Neuronal stem cell (in vitro differentiated cells): ENCODE results near the gene FRRS1L.

Source experiments
- DNase-seq: peaks from one replicate; pipeline ENCODE4 v3.0.0-alpha.2; 2013; ENCODE audit warnings: low spot score
- H2AFZ ChIP-seq: one replicate; pipeline ENCODE4 v1.6.1; 2013; ENCODE audit warnings: mild to moderate bottlenecking, low read length, inconsistent platforms
- H2AK5ac ChIP-seq: 2 replicates; pipeline ENCODE4 v1.6.1; 2013; ENCODE audit warnings: low read depth, mild to moderate bottlenecking, inconsistent platforms, low read length, moderate library complexity, mixed read lengths
- H2BK120ac ChIP-seq: 2 replicates; pipeline ENCODE4 v1.6.1; 2013; ENCODE audit warnings: low read depth, mild to moderate bottlenecking, inconsistent platforms, low read length, moderate library complexity, mixed read lengths
- H2BK12ac ChIP-seq: one replicate; pipeline ENCODE4 v1.6.1; 2013; ENCODE audit warnings: low read length, inconsistent platforms
- H2BK15ac ChIP-seq: 2 replicates; pipeline ENCODE4 v1.6.1; 2013; ENCODE audit warnings: mild to moderate bottlenecking, low read length, inconsistent platforms, mixed read lengths
- H2BK5ac ChIP-seq: one replicate; pipeline ENCODE4 v1.6.1; 2013; ENCODE audit warnings: inconsistent platforms, mild to moderate bottlenecking, low read length, moderate library complexity
- H3K14ac ChIP-seq: one replicate; pipeline ENCODE4 v1.6.1; 2013; ENCODE audit warnings: low read length, inconsistent platforms
- H3K18ac ChIP-seq: 2 replicates; pipeline ENCODE4 v1.6.1; 2013; ENCODE audit warnings: low read length, inconsistent platforms
- H3K23ac ChIP-seq: 2 replicates; pipeline ENCODE4 v1.6.1; 2013; ENCODE audit warnings: low read depth, mild to moderate bottlenecking, mixed read lengths, low read length, inconsistent platforms; ENCODE audit not compliant: poor library complexity
- H3K27ac ChIP-seq: replicated peaks from 3 replicates; pipeline ENCODE4 v1.5.1; 2013; ENCODE audit warnings: low read length, inconsistent platforms
- H3K27me3 ChIP-seq, 3 experiments: 2 replicates each; pipeline ENCODE4 v1.6.1; 2013; ENCODE audit warnings: low read length in 3 of 3, mild to moderate bottlenecking in 2 of 3, inconsistent platforms in 1 of 3, low read depth in 1 of 3, mixed read lengths in 1 of 3, moderate library complexity in 1 of 3; ENCODE audit not compliant: control insufficient read depth in 3 of 3, insufficient read depth in 3 of 3
- H3K36me3 ChIP-seq, 2 donors: replicated peaks in 1 of 2; 2 replicates each; pipeline ENCODE4 v1.6.1; 2013; ENCODE audit warnings: low read length in 2 of 2; ENCODE audit not compliant: control insufficient read depth in 2 of 2, insufficient read depth in 2 of 2
- H3K4ac ChIP-seq: 2 replicates; pipeline ENCODE4 v1.6.1; 2013; ENCODE audit warnings: inconsistent platforms, mild to moderate bottlenecking, low read length, moderate library complexity
- H3K4me1 ChIP-seq, 2 donors: 1 replicate in 1 of 2; 2 replicates in 1 of 2; pipeline ENCODE4 v1.6.1; 2013; ENCODE audit warnings: low read length in 2 of 2, low read depth in 1 of 2; ENCODE audit not compliant: control insufficient read depth in 2 of 2, insufficient read depth in 1 of 2
- H3K4me2 ChIP-seq: one replicate; pipeline ENCODE4 v1.6.1; 2013; ENCODE audit warnings: mild to moderate bottlenecking, low read length, inconsistent platforms; ENCODE audit not compliant: insufficient read depth, poor library complexity, severe bottlenecking
- H3K4me3 ChIP-seq, 2 donors: 2 replicates each; pipeline ENCODE4 v1.5.1; 2013; ENCODE audit warnings: low read length in 2 of 2, mild to moderate bottlenecking in 2 of 2, inconsistent platforms in 1 of 2, moderate library complexity in 1 of 2
- H3K79me1 ChIP-seq: one replicate; pipeline ENCODE4 v1.6.1; 2013; ENCODE audit warnings: low read depth, mild to moderate bottlenecking, inconsistent platforms, low read length, moderate library complexity
- H3K9ac ChIP-seq: one replicate; pipeline ENCODE4 v1.6.1; 2013; ENCODE audit warnings: mild to moderate bottlenecking, low read depth, low read length, inconsistent platforms; ENCODE audit not compliant: poor library complexity
- H3K9me3 ChIP-seq, 2 donors: replicated peaks in 1 of 2; 2 replicates each; pipeline versions ENCODE3 to v1.6.1; 2013; ENCODE audit warnings: low read length in 2 of 2, mild to moderate bottlenecking in 2 of 2, inconsistent platforms in 1 of 2, low read depth in 1 of 2, mixed read lengths in 1 of 2, moderate library complexity in 1 of 2; ENCODE audit not compliant: control insufficient read depth in 2 of 2, insufficient read depth in 1 of 2
- H4K8ac ChIP-seq: one replicate; pipeline ENCODE4 v1.6.1; 2013; ENCODE audit warnings: low read depth, mild to moderate bottlenecking, inconsistent platforms, low read length, moderate library complexity
- H4K91ac ChIP-seq: one replicate; pipeline ENCODE4 v1.6.1; 2013; ENCODE audit warnings: low read length, low read depth, mild to moderate bottlenecking, inconsistent platforms; ENCODE audit not compliant: poor library complexity
- WGBS, 2 donors: extraction: QIAGEN DNeasy Blood & Tissue Kit; methylation state at CpG; one replicate each; pipeline ENCODE4 v1.1.7; 2013; ENCODE audit warnings: missing lambda C conversion rate in 2 of 2, mixed read lengths in 1 of 2; ENCODE audit not compliant: insufficient read length in 2 of 2, insufficient replicate concordance in 1 of 2; ENCODE audit errors: extremely low coverage in 2 of 2; 5-methylcytosine and 5-hydroxymethylcytosine counted together

Gene FRRS1L

DNA sequence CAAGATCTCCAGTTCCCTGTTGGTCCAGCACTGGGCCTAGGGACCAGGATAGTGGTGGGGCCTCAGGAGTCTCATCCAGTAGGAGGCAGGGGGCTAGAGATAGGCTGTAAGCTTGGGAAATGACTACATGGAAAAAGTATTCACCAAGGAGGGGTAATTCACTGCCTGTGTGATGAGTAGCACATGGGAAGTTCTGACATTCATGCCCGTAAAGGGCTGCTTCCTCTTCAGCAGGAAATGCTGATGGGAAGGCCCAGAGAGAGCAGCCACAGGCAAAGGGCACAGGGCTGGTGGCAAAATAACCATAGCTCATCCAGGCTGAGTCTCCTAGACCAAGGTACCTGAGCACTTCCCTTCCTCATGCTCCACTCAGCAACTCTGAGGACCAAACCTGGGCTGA, 23.1 kb upstream of the FRRS1L start:
- no peak overlapping the region for H2BK120ac ChIP-seq
- H4K91ac ChIP-seq, result no peak overlapping the region
- no peak overlapping the region for H3K18ac ChIP-seq
- no peaks in the 10 kb centered on the region for H3K9me3 ChIP-seq
- no peaks in the 10 kb centered on the region for H3K36me3 ChIP-seq
- WGBS, 2 donors, result no CpG with 5 or more reads among the region's 1 CpG
- no peak overlapping the region for H4K8ac ChIP-seq
- no peak overlapping the region for H2AK5ac ChIP-seq
- H2BK15ac ChIP-seq, result no peak overlapping the region
- H3K27me3 ChIP-seq, result peaks cover 0 to 69% (median 0%) of the 10 kb centered on the region in 3 experiments
- no peak overlapping the region for H3K4me3 ChIP-seq
- no peak overlapping the region for H3K4ac ChIP-seq
- H3K79me1 ChIP-seq, result no peaks in the 10 kb centered on the region
- H2BK5ac ChIP-seq, result no peak overlapping the region
- H3K4me1 ChIP-seq, result peaks cover 0 to 1% of the 10 kb centered on the region in 2 donors
- H2BK12ac ChIP-seq, result no peak overlapping the region
- H3K23ac ChIP-seq, result no peak overlapping the region
- no peak overlapping the region for H2AFZ ChIP-seq
- no peak overlapping the region for H3K9ac ChIP-seq
- no peak overlapping the region for H3K14ac ChIP-seq
- H3K4me2 ChIP-seq, result no peak overlapping the region
- no peak overlapping the region for H3K27ac ChIP-seq
- DNase-seq, result no peak

DNA sequence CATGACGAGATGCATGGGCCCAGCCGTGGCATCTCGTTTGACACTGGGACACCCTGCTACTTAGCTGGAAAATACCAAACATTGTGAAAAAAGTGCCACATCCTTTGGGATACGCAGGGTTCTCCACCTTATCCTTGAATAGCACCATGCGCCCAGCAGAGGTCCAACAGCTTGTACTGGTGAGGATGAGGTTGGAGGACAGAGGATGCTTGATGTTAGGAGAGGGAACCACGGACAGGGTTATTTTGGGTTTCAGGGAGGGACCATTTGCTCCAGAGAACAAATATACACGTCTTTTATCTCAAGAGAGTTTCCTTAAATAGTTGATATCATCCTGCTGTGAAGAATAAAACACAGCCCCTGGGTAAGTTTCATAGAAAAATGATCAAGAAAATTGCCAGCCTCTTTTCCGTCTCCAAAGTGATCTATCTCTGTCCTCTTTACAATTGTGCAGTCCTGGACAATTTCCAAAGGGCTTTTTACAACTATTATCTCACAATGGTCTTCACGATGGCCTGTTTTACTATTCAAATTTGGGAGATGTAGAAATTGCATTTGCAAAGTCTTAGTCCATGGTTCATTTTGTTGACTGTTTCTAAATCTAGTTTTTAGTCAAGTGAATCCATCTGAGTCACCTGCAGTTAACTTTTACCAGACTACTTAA, 19.9 kb upstream of the FRRS1L start:
- no peak overlapping the region for H3K9ac ChIP-seq
- DNase-seq, result no peak
- H3K18ac ChIP-seq, result no peak overlapping the region
- no peak overlapping the region for H3K14ac ChIP-seq
- no peaks in the 10 kb centered on the region for H3K9me3 ChIP-seq
- no peak overlapping the region for H3K4me2 ChIP-seq
- WGBS, 2 donors, result no CpG with 5 or more reads among the region's 9 CpGs
- H3K27me3 ChIP-seq, result peaks cover 0 to 71% (median 0%) of the 10 kb centered on the region in 3 experiments
- no peak overlapping the region for H4K91ac ChIP-seq
- no peak overlapping the region for H2BK12ac ChIP-seq
- no peak overlapping the region for H3K27ac ChIP-seq
- H2BK5ac ChIP-seq, result no peak overlapping the region
- no peak overlapping the region for H2BK15ac ChIP-seq
- no peak overlapping the region for H4K8ac ChIP-seq
- no peak overlapping the region for H2AK5ac ChIP-seq
- H3K4ac ChIP-seq, result no peak overlapping the region
- H3K36me3 ChIP-seq, result no peaks in the 10 kb centered on the region
- peaks cover 0 to 4% of the 10 kb centered on the region in 2 donors for H3K4me1 ChIP-seq
- H3K23ac ChIP-seq, result no peak overlapping the region
- no peak overlapping the region for H2AFZ ChIP-seq
- no peaks in the 10 kb centered on the region for H3K79me1 ChIP-seq
- H3K4me3 ChIP-seq, result no peak overlapping the region
- no peak overlapping the region for H2BK120ac ChIP-seq

DNA sequence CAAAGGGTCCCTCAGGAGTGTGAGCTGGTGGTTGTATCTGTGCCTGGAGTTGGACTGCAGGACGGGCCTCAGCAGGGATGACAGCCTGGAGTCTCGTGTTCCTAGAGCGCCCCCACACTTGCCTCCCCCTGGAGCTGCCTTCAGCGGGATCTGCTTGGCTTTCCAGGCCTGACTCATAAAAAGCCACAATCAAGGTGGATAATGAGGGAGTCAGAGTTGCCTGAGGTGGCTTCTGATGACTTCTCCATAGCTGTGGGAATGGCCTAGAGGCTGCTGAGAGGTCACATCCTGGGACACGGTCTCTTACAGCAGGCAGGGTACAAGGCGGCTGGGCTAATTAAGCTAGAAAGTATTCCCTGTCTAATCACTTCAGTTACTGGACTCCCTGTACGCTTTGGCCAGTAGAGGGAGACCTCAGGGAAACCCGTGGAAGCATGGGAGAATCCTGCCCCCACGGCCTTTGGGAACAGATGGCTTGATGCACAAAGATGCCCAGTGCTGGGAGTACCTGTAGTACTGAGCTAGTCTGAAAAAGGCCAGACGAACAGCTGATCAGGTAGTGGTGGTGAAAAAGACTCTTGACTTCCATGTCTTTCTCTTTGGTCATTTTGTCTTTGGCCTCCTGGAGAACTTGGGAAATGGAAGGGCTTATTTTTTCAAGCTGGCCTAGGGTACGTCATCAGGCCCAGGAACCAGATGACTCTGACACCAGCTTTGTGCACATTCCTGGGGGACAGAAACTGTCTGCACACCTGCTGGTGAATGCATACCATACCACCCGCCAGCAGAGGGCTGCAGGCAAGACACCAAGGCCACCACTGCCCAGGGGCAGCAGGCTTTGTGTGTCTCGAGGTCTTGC, 16.1 kb upstream of the FRRS1L start:
- Histone ChIP-seq H3K23ac (peak overlapping the region; percentile 27), H4K91ac (no peak overlapping the region), H3K36me3 (no peaks in the 10 kb centered on the region), H3K4me1 (peaks cover 0 to 3% of the 10 kb centered on the region in 2 donors), H3K14ac (no peak overlapping the region), H2BK12ac (no peak overlapping the region), H2BK15ac (no peak overlapping the region), H3K18ac (peak overlapping the region; percentile 5), H2AK5ac (no peak overlapping the region), H2BK5ac (no peak overlapping the region), H3K27ac (no peak overlapping the region), H3K9me3 (no peaks in the 10 kb centered on the region), H2AFZ (no peak overlapping the region), H3K4me2 (no peak overlapping the region), H3K79me1 (no peaks in the 10 kb centered on the region), H3K9ac (no peak overlapping the region), H3K4me3 (no peak overlapping the region), H2BK120ac (no peak overlapping the region), H3K4ac (no peak overlapping the region), H4K8ac (no peak overlapping the region), H3K27me3 (peaks cover 0 to 68% (median 0%) of the 10 kb centered on the region in 3 experiments)
- DNase-seq, result no peak
- WGBS, 2 donors, result no CpG with 5 or more reads among the region's 13 CpGs

DNA sequence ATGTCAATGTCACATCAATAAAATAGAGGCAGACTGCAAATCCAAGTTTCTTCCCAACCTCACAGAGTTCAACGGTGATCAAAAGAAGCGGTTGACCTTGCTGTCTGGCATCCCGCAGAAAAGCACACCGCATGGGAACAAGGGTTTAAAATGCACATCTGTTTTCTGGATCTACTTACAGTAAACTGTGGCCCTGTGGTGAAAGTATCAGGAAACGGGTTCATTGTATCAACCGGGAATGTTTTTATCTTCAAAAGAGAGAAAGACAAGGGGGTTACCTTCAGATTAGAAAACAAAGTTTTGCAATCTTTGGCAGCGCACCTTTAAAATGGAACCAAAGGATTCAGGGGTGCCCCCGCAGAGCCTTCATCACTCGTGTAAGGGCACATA, 15.5 kb upstream of the FRRS1L start:
- peaks cover 0 to 3% of the 10 kb centered on the region in 2 donors for H3K4me1 ChIP-seq
- no peak overlapping the region for H2AK5ac ChIP-seq
- no peak overlapping the region for H2BK120ac ChIP-seq
- H3K4me2 ChIP-seq, result no peak overlapping the region
- no peak overlapping the region for H3K18ac ChIP-seq
- no peak overlapping the region for H4K91ac ChIP-seq
- no peak overlapping the region for H3K4ac ChIP-seq
- no peak for DNase-seq
- H3K4me3 ChIP-seq, result no peak overlapping the region
- no peaks in the 10 kb centered on the region for H3K79me1 ChIP-seq
- no peak overlapping the region for H4K8ac ChIP-seq
- H2BK12ac ChIP-seq, result no peak overlapping the region
- H3K9me3 ChIP-seq, result no peaks in the 10 kb centered on the region
- no peak overlapping the region for H2BK15ac ChIP-seq
- H3K23ac ChIP-seq, result no peak overlapping the region
- H3K27me3 ChIP-seq, result peaks cover 0 to 62% (median 0%) of the 10 kb centered on the region in 3 experiments
- no peak overlapping the region for H2BK5ac ChIP-seq
- H2AFZ ChIP-seq, result no peak overlapping the region
- H3K14ac ChIP-seq, result no peak overlapping the region
- no CpG with 5 or more reads among the region's 9 CpGs for WGBS, 2 donors
- no peak overlapping the region for H3K27ac ChIP-seq
- H3K9ac ChIP-seq, result no peak overlapping the region
- H3K36me3 ChIP-seq, result no peaks in the 10 kb centered on the region
